OCI-LY1 (cell line): ENCODE measurements around the gene RBM10.
A peak's percentile ranks its signal among the peaks of the same experiment; 100 is the strongest.

ENCODE experiments used
- H2AFZ ChIP-seq: fragments of 200-600 bp; sonication (generic), shearing (Covaris generic); 2 replicates; pipeline ENCODE4 v1.6.0; 2014; ENCODE audit warnings: antibody characterized with exemption, mild to moderate bottlenecking, low read length
- H3F3A ChIP-seq: fragments of 200-600 bp; sonication (generic), shearing (Covaris generic); 2 replicates; pipeline ENCODE4 v1.6.0; 2014; ENCODE audit warnings: mild to moderate bottlenecking, antibody characterized with exemption, low read length, moderate library complexity; ENCODE audit not compliant: insufficient read depth
- H3K27ac ChIP-seq: fragments of 200-600 bp; sonication (generic); 2 replicates; pipeline ENCODE4 v1.5.1; 2014; ENCODE audit warnings: low read length, mixed run types, mild to moderate bottlenecking, low read depth; ENCODE audit not compliant: poor library complexity, severe bottlenecking
- H3K27me3 ChIP-seq: fragments of 200-600 bp; sonication (generic); 2 replicates; pipeline ENCODE4 v1.6.0; 2014; ENCODE audit warnings: antibody characterized with exemption, mild to moderate bottlenecking, low read length, moderate library complexity; ENCODE audit not compliant: insufficient read depth
- H3K36me3 ChIP-seq: fragments of 200-600 bp; sonication (generic); 2 replicates; pipeline ENCODE4 v1.6.1; 2014; ENCODE audit warnings: mild to moderate bottlenecking, antibody characterized with exemption, low read length, moderate library complexity, mixed read lengths; ENCODE audit not compliant: insufficient read depth
- H3K4me1 ChIP-seq: fragments of 200-600 bp; sonication (generic); 2 replicates; pipeline ENCODE4 v1.5.1; 2014; ENCODE audit warnings: mild to moderate bottlenecking, low read length, moderate library complexity; ENCODE audit not compliant: insufficient read depth, severe bottlenecking
- H3K4me2 ChIP-seq: fragments of 200-600 bp; sonication (generic), shearing (Covaris generic); 2 replicates; pipeline ENCODE4 v1.6.1; 2014; ENCODE audit warnings: low read length
- H3K4me3 ChIP-seq: fragments of 200-600 bp; sonication (generic); 2 replicates; pipeline ENCODE4 v1.5.1; 2014; ENCODE audit warnings: low read length, low read depth, mild to moderate bottlenecking, mixed read lengths; ENCODE audit not compliant: poor library complexity, severe bottlenecking
- H3K79me2 ChIP-seq: fragments of 200-600 bp; shearing (Covaris generic); 2 replicates; pipeline ENCODE4 v1.6.1; 2016; ENCODE audit warnings: mixed run types, low read length, mixed read lengths; ENCODE audit not compliant: insufficient read depth
- H3K9ac ChIP-seq: fragments of 200-600 bp; sonication (generic), shearing (Covaris generic); 2 replicates; pipeline ENCODE4 v1.6.1; 2014; ENCODE audit warnings: mild to moderate bottlenecking, low read length, mixed read lengths
- H3K9me2 ChIP-seq: fragments of 200-600 bp; sonication (generic), shearing (Covaris generic); 2 replicates; pipeline ENCODE4 v1.6.1; 2014; ENCODE audit warnings: low read depth, mild to moderate bottlenecking, low read length, mixed read lengths
- H3K9me3 ChIP-seq: fragments of 200-600 bp; shearing (Covaris generic); 2 replicates; pipeline ENCODE4 v1.6.1; 2014; ENCODE audit warnings: low read length, mixed read lengths
- H4K20me1 ChIP-seq: fragments of 200-600 bp; sonication (generic), shearing (Covaris generic); 2 replicates; pipeline ENCODE4 v1.6.0; 2016; ENCODE audit warnings: mild to moderate bottlenecking, low read length; ENCODE audit not compliant: insufficient read depth
- EZH2 ChIP-seq: fragments of 200-600 bp; sonication (generic), shearing (Covaris generic); IDR thresholded peaks from 2 replicates; pipeline ENCODE4 v1.8.0; 2017; ENCODE audit warnings: borderline replicate concordance, mixed run types, mild to moderate bottlenecking, antibody characterized with exemption, low read length, moderate library complexity, mixed read lengths
- TF ChIP-seq, protein P1 (sequence below): fragments of 200-600 bp; sonication (generic), shearing (Covaris generic); IDR thresholded peaks from 2 replicates; pipeline ENCODE4 v1.5.1; 2017; ENCODE audit warnings: mild to moderate bottlenecking, antibody characterized with exemption, low read length, moderate library complexity, mixed read lengths

RBM10 gene

DNA sequence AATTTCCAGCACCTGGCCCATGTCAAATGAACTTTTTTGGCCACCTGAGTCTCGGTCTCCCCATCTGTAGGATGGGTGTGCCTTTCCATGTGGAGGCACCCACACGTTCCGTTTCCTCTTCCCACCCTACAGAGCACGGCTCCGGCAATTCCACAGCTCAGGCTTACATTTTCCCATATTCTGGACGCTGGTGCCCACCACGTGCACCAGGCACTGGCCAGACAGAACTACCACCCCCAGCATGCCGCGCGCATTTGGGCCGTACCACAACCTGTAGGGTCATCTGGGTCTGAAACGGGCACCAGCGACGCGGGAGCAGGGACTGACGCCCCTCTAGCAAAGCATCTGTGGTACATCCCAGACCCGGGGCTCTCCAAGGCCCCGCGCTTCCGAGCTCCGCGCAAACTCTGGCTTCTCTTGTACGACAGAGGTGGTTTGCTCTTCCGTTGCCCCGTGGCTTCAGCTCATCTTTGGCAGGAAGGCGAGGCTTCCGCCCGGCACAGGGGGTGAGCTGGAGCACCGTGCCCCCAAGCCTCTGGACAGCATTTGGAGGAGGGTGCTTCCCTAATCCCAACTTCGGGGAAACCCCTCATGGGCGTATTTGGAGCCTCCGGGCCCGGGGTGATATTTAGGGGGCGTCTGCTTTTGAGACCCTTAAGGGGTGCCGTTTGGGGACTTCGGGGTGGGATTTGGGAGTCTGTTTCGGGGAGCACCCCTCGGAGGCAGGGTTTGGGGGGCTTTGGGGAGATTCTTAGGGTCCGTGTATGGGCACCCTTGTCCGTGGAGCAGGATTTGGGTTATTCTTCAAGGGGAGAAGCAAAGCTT is 45.6 kb downstream of the RBM10 start:
- TF ChIP-seq, protein P1, sequence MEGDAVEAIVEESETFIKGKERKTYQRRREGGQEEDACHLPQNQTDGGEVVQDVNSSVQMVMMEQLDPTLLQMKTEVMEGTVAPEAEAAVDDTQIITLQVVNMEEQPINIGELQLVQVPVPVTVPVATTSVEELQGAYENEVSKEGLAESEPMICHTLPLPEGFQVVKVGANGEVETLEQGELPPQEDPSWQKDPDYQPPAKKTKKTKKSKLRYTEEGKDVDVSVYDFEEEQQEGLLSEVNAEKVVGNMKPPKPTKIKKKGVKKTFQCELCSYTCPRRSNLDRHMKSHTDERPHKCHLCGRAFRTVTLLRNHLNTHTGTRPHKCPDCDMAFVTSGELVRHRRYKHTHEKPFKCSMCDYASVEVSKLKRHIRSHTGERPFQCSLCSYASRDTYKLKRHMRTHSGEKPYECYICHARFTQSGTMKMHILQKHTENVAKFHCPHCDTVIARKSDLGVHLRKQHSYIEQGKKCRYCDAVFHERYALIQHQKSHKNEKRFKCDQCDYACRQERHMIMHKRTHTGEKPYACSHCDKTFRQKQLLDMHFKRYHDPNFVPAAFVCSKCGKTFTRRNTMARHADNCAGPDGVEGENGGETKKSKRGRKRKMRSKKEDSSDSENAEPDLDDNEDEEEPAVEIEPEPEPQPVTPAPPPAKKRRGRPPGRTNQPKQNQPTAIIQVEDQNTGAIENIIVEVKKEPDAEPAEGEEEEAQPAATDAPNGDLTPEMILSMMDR = no peak
- TF ChIP-seq EZH2 = no peak
- Histone ChIP-seq H3K9me3 (no peaks in the 10 kb centered on the region), H4K20me1 (no peaks in the 10 kb centered on the region), H3K36me3 (peaks cover 18% of the 10 kb centered on the region), H3K9me2 (no peaks in the 10 kb centered on the region), H3K27me3 (no peaks in the 10 kb centered on the region), H3K27ac (peak overlapping the region; percentile 98), H3K4me1 (peaks cover 26% of the 10 kb centered on the region), H3K4me2 (peak overlapping the region; percentile 96), H2AFZ (no peak overlapping the region), H3F3A (no peaks in the 10 kb centered on the region), H3K4me3 (peak overlapping the region; percentile 91), H3K79me2 (peaks cover 20% of the 10 kb centered on the region), H3K9ac (peak overlapping the region; percentile 100)

DNA sequence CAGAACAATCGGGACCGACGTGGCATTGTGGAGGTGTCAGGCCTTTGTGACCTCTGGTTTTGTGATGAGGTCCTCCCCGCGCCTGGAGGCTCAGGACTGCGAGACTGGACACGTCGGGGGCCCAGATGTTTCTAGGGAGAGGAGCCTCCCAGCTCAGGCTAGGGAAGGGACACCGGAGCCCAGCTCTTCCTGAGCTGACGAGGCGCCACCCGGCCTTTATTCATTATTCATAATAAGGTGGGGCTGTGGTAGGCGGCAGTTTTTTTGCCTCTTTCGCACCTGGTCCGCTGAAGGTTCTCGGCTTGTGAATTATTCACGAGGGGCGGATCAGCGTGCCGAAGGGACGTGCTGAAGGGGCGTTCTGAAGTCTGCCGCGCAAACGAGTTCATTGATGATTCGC is 46.3 kb downstream of the RBM10 start:
- Histone ChIP-seq H3K9me3 (no peaks in the 10 kb centered on the region), H3K4me1 (peaks cover 33% of the 10 kb centered on the region), H3K9me2 (no peaks in the 10 kb centered on the region), H3K4me3 (peak overlapping the region; percentile 91), H2AFZ (no peak overlapping the region), H3K79me2 (peaks cover 26% of the 10 kb centered on the region), H3F3A (no peaks in the 10 kb centered on the region), H3K27ac (peak overlapping the region; percentile 98), H3K36me3 (peaks cover 18% of the 10 kb centered on the region), H4K20me1 (no peaks in the 10 kb centered on the region), H3K4me2 (peak overlapping the region; percentile 96), H3K27me3 (no peaks in the 10 kb centered on the region), H3K9ac (peak overlapping the region; percentile 100)
- TF ChIP-seq, protein P1 = no peak
- TF ChIP-seq EZH2 = no peak

DNA sequence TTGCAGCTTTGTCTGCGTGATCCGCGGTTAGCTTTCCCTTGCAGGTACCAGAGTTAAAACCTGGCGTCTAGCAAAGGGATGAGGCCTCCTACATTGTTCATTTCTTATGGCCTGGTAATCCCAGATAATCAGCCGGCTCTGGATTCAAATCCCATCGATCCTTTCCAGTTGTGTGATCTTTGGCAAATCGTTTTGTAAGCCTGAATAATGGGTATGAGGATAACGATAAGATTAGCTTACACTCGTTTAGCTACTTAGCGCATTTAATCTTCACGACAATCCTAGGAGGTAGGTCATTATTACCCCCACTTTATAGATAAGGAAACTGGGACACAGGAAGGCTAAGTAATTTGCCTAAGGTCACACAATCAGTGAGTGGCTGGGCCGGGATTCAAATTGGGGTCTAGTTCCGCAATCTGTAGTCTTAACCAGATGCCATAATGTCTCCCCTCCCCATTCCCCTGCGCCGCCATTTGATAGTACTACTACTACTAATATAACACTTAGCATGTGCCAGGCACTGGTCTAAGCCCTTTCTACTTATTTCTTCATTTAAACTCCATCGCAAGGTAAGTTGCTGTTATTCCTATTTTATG is 46.9 kb downstream of the RBM10 start:
- Histone ChIP-seq H3K4me2 (peak overlapping the region; percentile 96), H3K4me1 (peaks cover 38% of the 10 kb centered on the region), H3F3A (no peaks in the 10 kb centered on the region), H3K4me3 (peak overlapping the region; percentile 91), H3K27me3 (no peaks in the 10 kb centered on the region), H4K20me1 (no peaks in the 10 kb centered on the region), H3K79me2 (peaks cover 32% of the 10 kb centered on the region), H3K9ac (peak overlapping the region; percentile 100), H3K9me3 (no peaks in the 10 kb centered on the region), H3K9me2 (no peaks in the 10 kb centered on the region), H2AFZ (no peak overlapping the region), H3K36me3 (peaks cover 19% of the 10 kb centered on the region; the same call in 1 of the 2 replicates), H3K27ac (peak overlapping the region; percentile 98)
- TF ChIP-seq EZH2 = no peak
- TF ChIP-seq, protein P1 = no peak
